DMS79 treated with DMSO at 0.1 percent for 48 hours (cell line): ENCODE results near the gene DIRAS2.

ENCODE experiments used
- DNase-seq: peaks from one replicate; lab custom pipeline; 2025; lab: John Stamatoyannopoulos, UW

The DIRAS2 gene

DNA sequence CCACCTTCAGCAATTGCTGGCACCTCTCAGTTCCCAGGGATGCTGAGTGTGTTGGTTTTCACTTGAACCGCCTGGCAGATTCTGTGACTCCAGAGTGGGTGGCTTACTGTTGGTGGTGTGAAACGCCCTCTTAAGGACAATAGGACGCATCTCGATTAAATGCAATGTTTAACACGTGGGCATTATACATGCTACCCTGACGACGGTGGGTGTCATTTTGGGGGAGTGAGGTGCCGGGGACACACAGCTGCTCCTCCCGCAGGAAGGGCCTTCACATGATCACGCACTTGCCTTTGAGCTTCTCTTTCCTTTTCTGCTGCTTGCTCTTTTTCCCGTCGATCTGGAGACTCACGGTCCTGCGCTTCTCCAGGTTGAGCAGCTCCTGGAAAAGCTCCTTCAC, 29.7 kb downstream of the DIRAS2 start:
- no peak for DNase-seq

DNA sequence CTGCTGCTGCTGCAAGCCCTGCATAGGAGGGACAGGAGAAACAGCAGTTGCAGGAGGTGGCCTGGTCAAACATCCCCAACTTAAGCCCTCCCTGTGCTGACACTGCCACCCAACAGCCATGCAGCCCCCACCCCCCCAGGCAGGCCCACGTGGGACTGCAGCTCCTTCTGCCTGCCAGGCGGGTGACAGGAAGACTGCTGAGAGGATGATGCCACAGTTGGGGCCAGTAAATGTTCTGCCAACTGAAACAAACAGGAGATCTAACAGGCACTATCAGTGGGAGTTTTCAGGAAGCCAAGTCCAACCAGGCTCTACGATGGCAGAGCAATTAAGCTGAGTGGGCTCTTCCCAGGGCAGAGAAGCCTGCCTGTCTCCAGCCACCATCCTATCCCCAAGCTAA, 31.1 kb downstream of the DIRAS2 start:
- no peak for DNase-seq

- DNase-seq, result no peak
Measured at GRCh38 chr9:90611121-90611520, 31.5 kb downstream of the DIRAS2 start.

GRCh38 chr9:90607701-90608516, 34.7 kb downstream of the DIRAS2 start:
- no peak for DNase-seq

DNA sequence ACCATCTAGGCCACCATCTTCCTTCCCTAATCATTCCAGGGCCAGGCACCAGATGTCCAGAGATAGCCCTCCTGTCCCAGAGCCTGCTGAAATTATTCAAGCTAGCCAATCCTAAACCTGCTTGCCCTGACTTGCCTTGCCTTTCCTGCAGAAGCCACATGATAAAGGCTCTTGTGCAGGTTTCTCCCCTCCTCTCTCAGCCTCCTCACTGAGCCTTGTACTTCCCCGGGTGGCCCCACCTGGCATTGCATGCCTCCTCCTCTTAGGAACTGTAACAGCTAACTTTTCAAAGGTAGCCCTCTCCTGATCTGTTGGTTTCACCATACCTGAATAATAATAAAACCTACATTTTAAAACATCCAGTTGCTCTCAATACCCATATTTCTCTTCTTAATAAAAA, 42.6 kb downstream of the DIRAS2 start:
- no peak for DNase-seq

- DNase-seq, result no peak
Measured at GRCh38 chr9:90598191-90598590, 44.4 kb downstream of the DIRAS2 start.

DNA sequence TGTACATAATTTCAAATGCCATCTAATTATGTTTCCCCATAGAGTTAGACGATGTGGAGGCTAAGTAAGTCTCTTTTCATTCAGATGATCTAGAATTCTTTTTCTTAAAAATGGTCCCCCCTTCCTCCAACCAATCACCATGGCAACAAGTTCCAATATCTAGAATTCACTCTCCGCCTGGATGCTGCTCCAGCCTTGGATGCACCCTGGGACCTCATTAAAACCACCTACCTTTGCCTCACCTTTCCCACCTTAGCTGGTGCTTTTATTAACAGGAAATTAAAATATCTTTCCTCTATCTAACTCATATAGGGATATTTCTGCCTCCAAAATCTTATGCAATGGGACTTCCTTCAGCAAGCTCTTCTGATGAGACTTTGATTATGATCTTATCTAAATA, 49.0 kb downstream of the DIRAS2 start:
- no peak for DNase-seq

GRCh38 chr9:90580576-90580975, 62.0 kb downstream of the DIRAS2 start:
- no peak for DNase-seq

DNA sequence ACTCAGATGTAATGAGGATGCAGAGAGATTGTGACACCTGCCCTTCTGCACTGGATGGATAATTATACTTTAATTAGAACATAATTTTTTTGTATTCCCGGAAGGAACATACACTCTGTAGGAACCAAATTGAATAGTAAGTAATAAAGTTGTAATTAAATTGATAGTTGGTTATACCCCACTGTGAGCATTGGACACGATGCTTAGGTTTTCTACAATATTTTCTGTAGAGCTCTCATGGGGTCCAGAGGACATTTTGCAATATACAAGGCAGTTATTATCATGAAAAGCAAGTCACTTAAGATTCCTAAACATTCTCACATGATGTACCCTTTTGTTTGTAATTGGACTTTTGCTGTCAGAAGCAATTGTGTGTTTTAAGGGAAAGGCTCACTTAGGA, 63.4 kb downstream of the DIRAS2 start:
- no peak for DNase-seq

DNA sequence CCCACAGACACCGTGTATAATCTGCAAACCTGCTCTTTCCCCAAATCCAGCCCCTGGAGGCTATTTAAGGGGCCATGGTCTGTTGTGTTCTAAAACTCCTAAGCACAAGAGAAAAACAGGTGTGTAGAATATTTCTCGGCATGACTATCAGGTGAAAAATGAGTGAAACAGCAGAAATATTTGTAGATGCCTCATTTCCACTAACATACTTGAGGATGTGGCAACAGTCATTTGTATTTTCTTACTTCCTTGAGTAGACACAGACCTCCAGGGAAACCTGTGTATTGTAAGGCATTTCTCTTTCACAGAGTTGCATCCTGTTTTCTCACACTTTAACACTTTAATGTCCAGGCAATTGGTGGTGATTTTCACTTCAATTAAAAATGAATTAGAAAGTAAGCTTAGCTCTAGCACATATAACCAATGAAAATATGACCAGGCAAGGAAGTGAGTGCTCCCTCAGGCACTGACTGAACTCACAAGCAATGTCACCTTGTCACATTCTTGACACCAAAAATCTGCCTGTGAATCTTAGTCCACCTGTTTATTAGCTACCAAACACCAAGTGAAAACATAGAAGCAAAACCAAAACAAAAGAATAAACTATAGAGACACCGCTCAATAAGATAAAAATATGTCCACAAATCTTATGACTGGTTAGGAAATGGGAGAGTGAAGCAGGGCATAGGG, 64.4 kb downstream of the DIRAS2 start:
- DNase-seq, result no peak

DNA sequence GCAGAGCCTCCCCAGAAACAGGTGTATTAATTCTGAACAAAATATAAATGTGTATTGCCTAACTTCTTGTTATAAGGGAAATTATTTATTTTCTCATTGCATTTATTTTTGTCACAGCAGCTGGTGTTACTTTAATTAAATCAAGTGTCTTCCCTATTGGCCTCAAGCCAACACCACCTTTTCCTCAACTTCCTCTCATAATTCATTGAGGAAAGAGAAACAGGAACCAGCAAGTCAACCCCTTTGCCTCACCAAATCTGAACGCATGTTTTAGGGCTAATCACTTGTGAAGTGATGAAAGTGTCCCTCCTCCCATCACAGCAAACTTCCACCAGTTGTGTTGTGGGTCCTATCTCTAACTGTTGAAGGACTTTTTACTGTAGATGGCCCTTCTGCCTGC, 73.1 kb downstream of the DIRAS2 start:
- DNase-seq, result peak; percentile 53

DNA sequence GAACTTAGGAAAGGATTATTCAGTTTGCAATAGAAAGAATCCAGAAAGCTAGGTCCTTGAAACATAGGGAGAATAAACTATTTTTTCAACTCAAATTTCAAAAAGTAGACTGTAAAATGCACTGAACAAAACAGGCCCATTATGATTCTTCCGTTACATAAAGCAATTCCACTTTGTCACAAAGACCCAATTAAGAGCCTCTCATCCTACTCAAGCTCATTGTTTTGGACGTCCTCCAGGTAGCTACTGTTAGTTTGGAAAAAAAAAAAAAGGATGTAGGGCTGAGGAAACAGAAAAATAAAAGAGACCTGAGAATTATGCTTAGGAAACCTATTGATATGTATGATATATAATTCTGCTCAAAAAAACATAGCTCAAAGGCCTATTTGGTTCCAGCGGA, 74.0 kb downstream of the DIRAS2 start:
- peak; percentile 83 for DNase-seq

DNA sequence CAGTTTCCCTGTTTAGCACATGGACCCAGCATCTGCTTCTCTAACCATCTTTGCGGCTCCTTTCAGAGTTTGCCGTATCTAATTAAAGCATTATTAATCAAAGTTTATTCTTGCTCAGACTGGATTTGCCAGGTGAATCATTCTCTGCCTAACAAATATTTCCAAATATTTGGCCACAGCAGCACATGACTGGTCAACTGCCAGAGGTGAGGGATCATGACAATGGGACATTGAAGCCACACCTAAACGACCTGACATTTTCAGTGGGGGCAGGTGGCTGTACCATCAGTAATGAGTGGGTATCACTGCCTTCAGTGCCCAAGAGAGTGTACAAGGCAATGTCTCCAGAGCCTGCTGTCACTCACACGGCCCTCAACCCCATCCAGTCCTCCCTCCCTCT, 80.4 kb downstream of the DIRAS2 start:
- no peak for DNase-seq
